ACHN (cell line): ENCODE results near the gene SMC6.

Source experiments
- DNase-seq: peaks from one replicate; pipeline ENCODE4 v3.0.0-alpha.2; 2015
- in situ Hi-C: cut with HindIII; loops from 2 replicates; pipeline ENCODE4 v1.10.0; 2017; ENCODE audit warnings: low sequenced_read_pairs, low pct_ligation_motif_present, low pct_unique_long_range_greater_than_20kb

SMC6 gene

GRCh38 chr2:17634997-17635396, 118.6 kb downstream of the SMC6 start:
- in situ Hi-C loops, result no loop called here
- no peak for DNase-seq

- in situ Hi-C loops, result no loop called here
- DNase-seq, result no peak
Measured at GRCh38 chr2:17630089-17630488, 123.5 kb downstream of the SMC6 start.

GRCh38 chr2:17628349-17629261, 125.0 kb downstream of the SMC6 start:
- DNase-seq, result no peak

GRCh38 chr2:17627434-17627833, 126.2 kb downstream of the SMC6 start:
- in situ Hi-C loops, result no loop called here
- no peak for DNase-seq

More at GRCh38 chr2:17628349-17629261, 125.0 kb downstream of the SMC6 start:
- in situ Hi-C loops, result no loop called here

GRCh38 chr2:17626986-17627385, 126.6 kb downstream of the SMC6 start:
- DNase-seq, result no peak
- in situ Hi-C loops, result no loop called here

GRCh38 chr2:17625446-17625845, 128.2 kb downstream of the SMC6 start:
- in situ Hi-C loops, result no loop called here
- no peak for DNase-seq

- in situ Hi-C loops, result no loop called here
- no peak for DNase-seq
Measured at GRCh38 chr2:17621781-17622180, 131.8 kb downstream of the SMC6 start.

- in situ Hi-C loops, result no loop called here
- DNase-seq, result no peak
Measured at GRCh38 chr2:17620841-17621240, 132.8 kb downstream of the SMC6 start.

GRCh38 chr2:17620280-17620679, 133.3 kb downstream of the SMC6 start:
- no peak for DNase-seq
- in situ Hi-C loops, result no loop called here

- in situ Hi-C loops, result no loop called here
- DNase-seq, result no peak
Measured at GRCh38 chr2:17617955-17618354, 135.7 kb downstream of the SMC6 start.

- no peak for DNase-seq
- in situ Hi-C loops, result no loop called here
Measured at GRCh38 chr2:17617516-17617915, 136.1 kb downstream of the SMC6 start.

GRCh38 chr2:17616405-17616804, 137.2 kb downstream of the SMC6 start:
- no peak for DNase-seq
- in situ Hi-C loops, result no loop called here

- in situ Hi-C loops, result no loop called here
- DNase-seq, result no peak
Measured at GRCh38 chr2:17615728-17616351, 137.8 kb downstream of the SMC6 start.

GRCh38 chr2:17615147-17615546, 138.5 kb downstream of the SMC6 start:
- no peak for DNase-seq
- in situ Hi-C loops, result no loop called here

- DNase-seq, result no peak
- in situ Hi-C loops, result no loop called here
Measured at GRCh38 chr2:17614174-17614930, 139.3 kb downstream of the SMC6 start.
